ENCODE measurements around the gene EEIG1.

- TF ChIP-seq CTCF (IDR thresholded peaks at IDR 0.05; ENCODE audit: low read depth, low read length) = no peak
- TF ChIP-seq EZH2phosphoT487 (IDR thresholded peaks at IDR 0.05; ENCODE audit: low read depth) = no peak
Observed at GRCh38 chr9:127977884-127978647, 2.7 kb downstream of the EEIG1 start.
